ENCODE measurements around the gene FUT8. TPM values are rescaled to one million over a fixed set of nuclear protein-coding genes. Genes with fewer than 3 reads are reported as not detected.
"Not testable (repeated sequence)": the region's sequence is repeated elsewhere in the genome, so short reads cannot be mapped to it uniquely, and the experiment has no call there.

Gene FUT8
- total RNA-seq, 2 experiments from 2014 or later, result 58.6 to 65.6 TPM

DNA sequence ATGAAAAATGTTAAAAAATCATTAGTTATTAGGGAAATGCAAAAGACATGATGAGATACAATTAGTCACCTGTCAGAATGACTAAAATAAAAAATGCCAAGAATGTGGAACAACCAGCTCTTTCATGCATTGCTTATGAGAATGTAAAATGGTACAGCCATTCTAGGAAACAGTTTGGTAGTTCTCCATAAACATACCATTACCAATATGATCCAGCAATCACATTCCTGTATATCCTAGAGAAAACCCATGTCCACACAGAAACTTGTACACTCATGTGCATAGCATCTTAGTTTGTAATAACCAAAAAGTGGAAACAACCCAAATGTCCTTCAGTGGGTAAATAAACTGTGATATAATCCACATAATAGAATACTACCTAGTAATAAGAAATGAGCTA, 245.7 kb downstream of the FUT8 start:
- H3K4me1 Mint-ChIP-seq, result peaks cover 3% of the 10 kb centered on the region
- no peaks in the 10 kb centered on the region for H3K27me3 Mint-ChIP-seq
- H3K9me3 Mint-ChIP-seq, result peaks cover 12% of the 10 kb centered on the region
- H3K36me3 Mint-ChIP-seq, result peaks cover 24% of the 10 kb centered on the region
- H3K4me3 Mint-ChIP-seq, result no peak overlapping the region
- no peak for DNase-seq
- H3K27ac Mint-ChIP-seq, result no peak overlapping the region

DNA sequence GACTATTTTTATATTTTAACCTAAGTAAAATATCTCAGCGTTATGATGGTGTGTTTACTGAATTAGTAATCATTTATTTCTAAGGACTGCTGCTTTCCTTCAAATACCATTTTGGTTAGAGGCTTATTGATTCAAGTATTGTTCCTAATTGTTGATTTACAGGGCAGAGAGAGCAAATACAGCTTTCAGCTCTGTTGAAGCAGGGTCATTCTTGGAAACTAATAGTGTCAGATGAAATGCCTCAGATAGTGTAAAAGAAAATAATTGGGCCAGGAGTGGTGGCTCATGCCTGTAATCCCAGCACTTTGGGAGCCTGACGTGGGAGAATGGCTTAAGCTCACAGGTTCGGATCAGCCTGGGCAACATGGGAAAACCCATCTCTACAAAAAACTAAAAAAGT, 249.3 kb downstream of the FUT8 start:
- H3K27me3 Mint-ChIP-seq, result no peaks in the 10 kb centered on the region
- H3K36me3 Mint-ChIP-seq, result peaks cover 16% of the 10 kb centered on the region
- DNase-seq, result no peak
- H3K27ac Mint-ChIP-seq, result no peak overlapping the region
- no peak overlapping the region for H3K4me3 Mint-ChIP-seq
- H3K9me3 Mint-ChIP-seq, result peaks cover 1% of the 10 kb centered on the region
- H3K4me1 Mint-ChIP-seq, result peaks cover 13% of the 10 kb centered on the region

GRCh38 chr14:65664436-65664835, 251.9 kb downstream of the FUT8 start:
- H3K4me3 Mint-ChIP-seq, result no peak overlapping the region
- no peaks in the 10 kb centered on the region for H3K9me3 Mint-ChIP-seq
- peaks cover 13% of the 10 kb centered on the region for H3K4me1 Mint-ChIP-seq
- no peaks in the 10 kb centered on the region for H3K27me3 Mint-ChIP-seq
- H3K27ac Mint-ChIP-seq, result no peak overlapping the region
- peaks cover 16% of the 10 kb centered on the region for H3K36me3 Mint-ChIP-seq
- DNase-seq, result no peak

- DNase-seq, result no peak
- no peaks in the 10 kb centered on the region for H3K9me3 Mint-ChIP-seq
- no peaks in the 10 kb centered on the region for H3K27me3 Mint-ChIP-seq
- peaks cover 2% of the 10 kb centered on the region for H3K4me1 Mint-ChIP-seq
- H3K27ac Mint-ChIP-seq, result no peak overlapping the region
- no peak overlapping the region for H3K4me3 Mint-ChIP-seq
- H3K36me3 Mint-ChIP-seq, result peaks cover 26% of the 10 kb centered on the region
Observed at GRCh38 chr14:65676361-65677014, 264.0 kb downstream of the FUT8 start.

GRCh38 chr14:65685572-65685971, 273.0 kb downstream of the FUT8 start:
- Mint-ChIP-seq H3K27me3 (no peaks in the 10 kb centered on the region), H3K27ac (no peak overlapping the region), H3K4me1 (no peaks in the 10 kb centered on the region), H3K9me3 (peaks cover 7% of the 10 kb centered on the region), H3K36me3 (peaks cover 51% of the 10 kb centered on the region), H3K4me3 (no peak overlapping the region)
- DNase-seq, result no peak

DNA sequence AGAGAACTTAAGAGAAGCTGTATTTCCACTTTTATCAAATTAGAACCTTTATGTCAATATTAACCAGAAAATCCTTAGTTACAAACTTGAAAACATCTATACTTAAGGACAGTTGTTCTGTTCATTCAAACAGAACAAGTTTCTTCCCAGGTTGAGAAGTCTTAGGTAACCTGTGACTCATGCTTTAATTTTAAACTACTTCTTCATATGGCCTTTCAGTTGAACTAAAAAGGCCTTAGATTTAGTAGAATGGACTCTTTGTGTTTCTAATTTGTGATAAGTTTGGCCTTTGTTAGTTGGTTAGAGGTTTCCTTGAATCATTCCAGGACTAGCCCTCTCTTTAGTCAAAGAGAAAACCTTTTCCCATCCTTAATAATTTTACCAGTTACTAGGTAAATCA, 274.2 kb downstream of the FUT8 start:
- Mint-ChIP-seq H3K9me3 (peaks cover 8% of the 10 kb centered on the region), H3K27me3 (no peaks in the 10 kb centered on the region), H3K36me3 (peaks cover 50% of the 10 kb centered on the region), H3K4me1 (no peaks in the 10 kb centered on the region), H3K4me3 (no peak overlapping the region), H3K27ac (no peak overlapping the region)
- no peak for DNase-seq

DNA sequence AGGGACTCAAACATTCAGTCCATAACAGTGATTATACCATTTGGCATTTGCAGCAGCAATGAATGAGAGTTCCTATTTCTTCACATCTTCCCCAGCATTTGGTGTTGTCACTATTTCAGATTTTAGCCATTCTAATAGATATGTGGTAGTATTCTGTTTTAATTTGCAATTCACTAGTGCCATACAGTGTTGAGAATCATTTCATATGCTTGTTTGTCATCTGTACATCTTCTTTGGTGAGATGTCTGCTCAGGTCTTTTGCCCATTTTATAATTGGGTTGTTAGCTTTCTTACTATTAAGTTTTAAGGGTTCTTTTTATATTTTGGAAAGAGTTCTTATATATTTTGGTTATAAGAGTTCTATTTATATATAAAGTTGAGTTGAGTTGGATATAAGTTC, 276.5 kb downstream of the FUT8 start:
- H3K27ac Mint-ChIP-seq, result no peak overlapping the region
- H3K36me3 Mint-ChIP-seq, result peaks cover 51% of the 10 kb centered on the region
- peaks cover 10% of the 10 kb centered on the region for H3K9me3 Mint-ChIP-seq
- H3K4me3 Mint-ChIP-seq, result no peak overlapping the region
- H3K4me1 Mint-ChIP-seq, result no peaks in the 10 kb centered on the region
- no peaks in the 10 kb centered on the region for H3K27me3 Mint-ChIP-seq
- DNase-seq, result no peak

DNA sequence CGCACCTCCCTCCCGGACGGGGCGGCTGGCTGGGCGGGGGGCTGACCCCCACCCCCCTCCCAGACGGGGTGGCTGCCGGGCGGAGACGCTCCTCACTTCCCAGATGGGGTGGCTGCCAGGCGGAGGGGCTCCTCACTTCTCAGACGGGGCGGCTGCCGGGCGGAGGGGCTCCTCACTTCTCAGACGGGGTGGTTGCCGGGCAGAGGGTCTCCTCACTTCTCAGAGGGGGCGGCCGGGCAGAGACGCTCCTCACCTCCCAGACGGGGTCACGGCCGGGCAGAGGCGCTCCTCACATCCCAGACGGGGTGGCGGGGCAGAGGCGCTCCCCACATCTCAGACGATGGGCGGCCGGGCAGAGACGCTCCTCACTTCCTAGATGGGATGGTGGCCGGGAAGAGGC, 280.0 kb downstream of the FUT8 start:
- H3K4me1 Mint-ChIP-seq, H3K9me3 Mint-ChIP-seq, H3K4me3 Mint-ChIP-seq, DNase-seq, H3K27me3 Mint-ChIP-seq, H3K27ac Mint-ChIP-seq: not testable (repeated sequence)
- peaks cover 38% of the 10 kb centered on the region for H3K36me3 Mint-ChIP-seq

DNA sequence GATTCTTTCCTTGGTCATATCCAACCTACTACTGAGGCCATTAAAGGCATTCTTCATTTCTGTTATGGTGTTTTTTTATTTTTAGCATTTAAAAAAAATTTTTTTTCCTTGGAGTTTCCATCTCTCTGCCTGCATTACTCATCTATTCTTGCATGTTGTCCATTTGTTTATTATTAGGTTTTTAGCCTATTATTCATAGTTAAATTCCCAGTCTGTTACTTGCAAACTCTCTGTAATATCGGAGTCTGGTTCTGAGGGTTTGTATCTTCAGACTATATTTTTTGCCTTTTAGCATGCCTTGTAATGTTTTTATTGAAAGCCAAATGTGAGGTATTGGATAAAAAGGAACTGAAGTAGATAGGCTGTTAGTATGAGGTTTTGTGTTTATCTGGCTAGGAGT, 284.3 kb downstream of the FUT8 start:
- no peak overlapping the region for H3K4me3 Mint-ChIP-seq
- H3K27me3 Mint-ChIP-seq, result no peaks in the 10 kb centered on the region
- H3K9me3 Mint-ChIP-seq, result peaks cover 4% of the 10 kb centered on the region
- H3K36me3 Mint-ChIP-seq, result peaks cover 16% of the 10 kb centered on the region
- no peak overlapping the region for H3K27ac Mint-ChIP-seq
- peaks cover 3% of the 10 kb centered on the region for H3K4me1 Mint-ChIP-seq
- no peak for DNase-seq

DNA sequence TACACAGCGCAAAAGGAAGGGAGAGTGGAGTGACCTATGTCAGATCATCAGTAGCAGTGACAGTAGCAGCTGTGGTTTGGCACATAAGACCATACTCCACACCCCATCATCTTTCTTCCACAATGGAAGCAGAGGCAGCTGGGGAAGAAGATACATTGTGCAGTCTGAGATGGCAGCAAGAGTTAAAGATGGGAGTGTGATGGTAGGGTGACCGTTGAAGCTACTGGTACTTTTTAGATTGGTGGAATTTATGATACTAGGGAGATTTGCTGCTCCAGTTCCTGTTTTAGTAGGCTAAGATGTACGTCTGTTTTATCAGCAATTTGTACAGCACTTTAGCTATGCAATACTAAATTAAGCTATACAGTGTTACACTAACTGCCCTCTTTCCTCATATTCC, 291.0 kb downstream of the FUT8 start:
- Mint-ChIP-seq H3K4me1 (peaks cover 3% of the 10 kb centered on the region), H3K27me3 (no peaks in the 10 kb centered on the region), H3K9me3 (peaks cover 14% of the 10 kb centered on the region), H3K36me3 (peaks cover 38% of the 10 kb centered on the region), H3K4me3 (no peak overlapping the region), H3K27ac (no peak overlapping the region)
- DNase-seq, result no peak

DNA sequence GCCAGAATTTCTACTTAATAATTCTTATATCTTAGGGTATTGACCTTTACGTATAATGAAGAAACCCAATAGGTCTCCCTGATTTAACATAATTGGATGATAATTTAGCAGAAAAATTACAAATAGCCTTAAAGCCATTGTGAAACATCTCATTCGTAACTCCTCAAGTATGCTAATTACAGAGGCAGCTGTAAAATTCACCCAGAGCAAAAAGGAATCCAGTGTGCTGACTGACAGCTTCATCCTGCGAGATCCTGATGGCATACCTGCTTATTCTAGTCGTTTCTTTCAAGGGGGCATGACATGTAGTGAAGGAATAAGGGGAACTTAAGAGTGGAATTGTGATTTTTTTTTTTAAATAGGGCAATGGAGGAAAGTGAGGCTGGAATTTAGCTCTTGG, 291.5 kb downstream of the FUT8 start:
- H3K4me1 Mint-ChIP-seq, result peaks cover 6% of the 10 kb centered on the region
- H3K9me3 Mint-ChIP-seq, result peaks cover 16% of the 10 kb centered on the region
- peaks cover 40% of the 10 kb centered on the region for H3K36me3 Mint-ChIP-seq
- no peaks in the 10 kb centered on the region for H3K27me3 Mint-ChIP-seq
- no peak overlapping the region for H3K4me3 Mint-ChIP-seq
- no peak overlapping the region for H3K27ac Mint-ChIP-seq
- DNase-seq, result no peak

DNA sequence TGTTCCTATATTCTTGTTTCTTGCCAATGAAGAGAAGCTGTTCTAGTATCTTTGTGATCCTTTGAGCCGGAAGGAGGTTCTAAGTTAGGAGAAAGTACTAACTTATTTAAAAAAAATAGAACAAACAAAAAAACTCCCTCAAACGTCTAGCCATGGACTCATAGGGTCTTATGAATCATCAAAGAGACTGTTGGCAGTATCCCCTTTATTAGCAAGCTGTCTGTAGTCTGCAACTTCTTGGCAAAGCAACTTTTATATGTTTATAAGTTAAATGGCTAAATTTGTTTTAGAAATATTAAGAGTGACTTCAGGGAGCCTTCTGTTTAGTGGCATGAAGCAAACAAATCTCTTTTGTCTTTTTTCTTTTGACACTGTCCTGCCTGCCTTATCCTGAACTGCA, 291.9 kb downstream of the FUT8 start:
- no peak for DNase-seq
- Mint-ChIP-seq H3K27ac (no peak overlapping the region), H3K27me3 (no peaks in the 10 kb centered on the region), H3K36me3 (peaks cover 43% of the 10 kb centered on the region), H3K4me3 (no peak overlapping the region), H3K9me3 (peaks cover 16% of the 10 kb centered on the region), H3K4me1 (peaks cover 10% of the 10 kb centered on the region)

- H3K4me1 Mint-ChIP-seq, result peaks cover 14% of the 10 kb centered on the region
Observed at GRCh38 chr14:65704850-65705249, 292.3 kb downstream of the FUT8 start.

GRCh38 chr14:65709576-65709975, 297.0 kb downstream of the FUT8 start:
- Mint-ChIP-seq H3K36me3 (peaks cover 51% of the 10 kb centered on the region), H3K27ac (no peak overlapping the region), H3K4me1 (peaks cover 21% of the 10 kb centered on the region), H3K4me3 (no peak overlapping the region), H3K27me3 (no peaks in the 10 kb centered on the region), H3K9me3 (peaks cover 29% of the 10 kb centered on the region)
- no peak for DNase-seq

More at GRCh38 chr14:65704850-65705249, 292.3 kb downstream of the FUT8 start:
- H3K4me3 Mint-ChIP-seq, result no peak overlapping the region
- peaks cover 16% of the 10 kb centered on the region for H3K9me3 Mint-ChIP-seq
- H3K36me3 Mint-ChIP-seq, result peaks cover 39% of the 10 kb centered on the region
- no peaks in the 10 kb centered on the region for H3K27me3 Mint-ChIP-seq
- H3K27ac Mint-ChIP-seq, result no peak overlapping the region
- DNase-seq, result peak; percentile 11

DNA sequence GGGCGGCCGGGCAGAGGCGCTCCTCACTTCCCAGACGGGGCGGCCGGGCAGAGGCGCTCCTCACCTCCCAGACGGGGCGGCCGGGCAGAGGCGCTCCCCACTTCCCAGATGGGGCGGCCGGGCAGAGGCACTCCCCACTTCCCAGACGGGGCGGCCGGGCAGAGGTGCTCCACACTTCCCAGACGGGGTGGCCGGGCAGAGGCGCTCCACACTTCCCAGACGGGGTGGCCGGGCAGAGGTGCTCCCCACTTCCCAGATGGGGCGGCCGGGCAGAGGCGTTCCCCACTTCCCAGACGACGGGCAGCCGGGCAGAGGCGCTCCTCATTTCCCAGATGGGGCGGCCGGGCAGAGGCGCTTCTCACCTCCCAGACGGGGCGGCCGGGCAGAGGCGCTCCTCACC, 304.3 kb downstream of the FUT8 start:
- not testable (repeated sequence) for H3K27me3 Mint-ChIP-seq, DNase-seq, H3K27ac Mint-ChIP-seq, H3K4me3 Mint-ChIP-seq
- Mint-ChIP-seq H3K9me3 (peaks cover 46% of the 10 kb centered on the region), H3K4me1 (peaks cover 11% of the 10 kb centered on the region), H3K36me3 (peaks cover 64% of the 10 kb centered on the region)

DNA sequence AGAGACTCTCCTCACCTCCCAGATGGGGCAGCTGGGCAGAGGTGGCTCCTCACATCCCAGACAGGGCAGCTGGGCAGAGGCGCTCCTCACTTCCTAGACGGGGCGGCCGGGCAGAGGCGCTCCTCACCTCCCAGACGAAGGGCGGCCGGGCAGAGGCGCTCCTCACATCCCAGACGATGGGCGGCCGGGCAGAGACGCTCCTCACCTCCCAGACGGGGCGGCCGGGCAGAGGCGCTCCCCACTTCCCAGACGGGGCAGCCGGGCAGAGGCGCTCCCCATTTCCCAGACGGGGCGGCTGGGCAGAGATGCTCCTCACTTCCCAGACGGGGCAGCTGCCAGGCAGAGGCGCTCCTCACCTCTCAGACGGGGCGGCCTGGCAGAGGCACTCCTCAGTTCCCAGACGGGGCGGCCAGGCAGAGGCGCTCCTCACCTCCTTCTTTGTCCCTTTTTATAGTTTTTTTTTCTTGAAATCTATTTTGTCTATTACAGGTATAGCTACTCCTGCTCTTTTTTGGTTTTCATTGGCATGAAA, 304.9 kb downstream of the FUT8 start:
- DNase-seq, H3K4me3 Mint-ChIP-seq, H3K27me3 Mint-ChIP-seq, H3K27ac Mint-ChIP-seq: not testable (repeated sequence)
- Mint-ChIP-seq H3K36me3 (peaks cover 68% of the 10 kb centered on the region), H3K4me1 (peaks cover 13% of the 10 kb centered on the region), H3K9me3 (peaks cover 46% of the 10 kb centered on the region)

Measured in activated naive CD8-positive, alpha-beta T cell treated with anti-CD3 and anti-CD28 coated beads for 36 hours (primary cell).